ENCODE data around the gene CTNNA1. TPM values are rescaled to one million over a fixed set of nuclear protein-coding genes. Genes with fewer than 3 reads are reported as not detected.
A peak's percentile ranks its signal among the peaks of the same experiment; 100 is the strongest.

Gene CTNNA1
- total RNA-seq, 1 experiment from 2014 or later: 240 TPM

- DNase-seq (ENCODE audit: low read depth): no peak
These were observed 96.7 kb downstream of the CTNNA1 start for GRCh38 chr5:138849882-138850281.

- no peak for DNase-seq (ENCODE audit: low read depth)
These were observed 97.7 kb downstream of the CTNNA1 start for GRCh38 chr5:138850865-138851435.

- no peak for DNase-seq (ENCODE audit: low read depth)
These were observed 99.9 kb downstream of the CTNNA1 start for GRCh38 chr5:138853132-138853531.

- DNase-seq (ENCODE audit: low read depth): no peak
These were observed 113.8 kb downstream of the CTNNA1 start for GRCh38 chr5:138867011-138867410.

GRCh38 chr5:138869038-138869437 lies 115.8 kb downstream of the CTNNA1 start:
- no peak for DNase-seq (ENCODE audit: low read depth)

GRCh38 chr5:138869763-138870500 lies 116.7 kb downstream of the CTNNA1 start:
- peak; percentile 64 for DNase-seq (ENCODE audit: low read depth)

- DNase-seq (ENCODE audit: low read depth): no peak
These were observed 117.4 kb downstream of the CTNNA1 start for GRCh38 chr5:138870611-138871010.

- DNase-seq (ENCODE audit: low read depth): peak; percentile 69
These were observed 119.7 kb downstream of the CTNNA1 start for GRCh38 chr5:138872841-138873465.

GRCh38 chr5:138873466-138874221 lies 120.4 kb downstream of the CTNNA1 start:
- DNase-seq (ENCODE audit: low read depth): no peak

GRCh38 chr5:138874241-138874640 lies 121.0 kb downstream of the CTNNA1 start:
- DNase-seq (ENCODE audit: low read depth): peak; percentile 29

- DNase-seq (ENCODE audit: low read depth): peak; percentile 81
These were observed 121.7 kb downstream of the CTNNA1 start, which contains the start of gene LRRTM2 for GRCh38 chr5:138874771-138875551. TSS of gene LRRTM2 (minus strand) at chr5:138875335. CDS start at chr5:138874911, 424 bp downstream.

- no peak for DNase-seq (ENCODE audit: low read depth)
These were observed 122.3 kb downstream of the CTNNA1 start for GRCh38 chr5:138875552-138875875.

GRCh38 chr5:138875946-138876345 lies 122.7 kb downstream of the CTNNA1 start:
- no peak for DNase-seq (ENCODE audit: low read depth)

GRCh38 chr5:138876811-138877210 lies 123.6 kb downstream of the CTNNA1 start:
- DNase-seq (ENCODE audit: low read depth): no peak

- DNase-seq (ENCODE audit: low read depth): no peak
These were observed 125.4 kb downstream of the CTNNA1 start for GRCh38 chr5:138878437-138879235.

- no peak for DNase-seq (ENCODE audit: low read depth)
These were observed 130.0 kb downstream of the CTNNA1 start for GRCh38 chr5:138883211-138883610.

- no peak for DNase-seq (ENCODE audit: low read depth)
These were observed 130.9 kb downstream of the CTNNA1 start for GRCh38 chr5:138884094-138884493.

GRCh38 chr5:138884554-138884953 lies 131.3 kb downstream of the CTNNA1 start:
- no peak for DNase-seq (ENCODE audit: low read depth)

GRCh38 chr5:138889994-138890393 lies 136.8 kb downstream of the CTNNA1 start:
- DNase-seq (ENCODE audit: low read depth): no peak

GRCh38 chr5:138890644-138891043 lies 137.4 kb downstream of the CTNNA1 start:
- no peak for DNase-seq (ENCODE audit: low read depth)
